Measurements from ENCODE around the gene BTBD16. TPM values are rescaled to one million over a fixed set of nuclear protein-coding genes. Genes with fewer than 3 reads are reported as not detected.

The BTBD16 gene
- total RNA-seq, 1 donor from 2014 or later, result not detected

DNA sequence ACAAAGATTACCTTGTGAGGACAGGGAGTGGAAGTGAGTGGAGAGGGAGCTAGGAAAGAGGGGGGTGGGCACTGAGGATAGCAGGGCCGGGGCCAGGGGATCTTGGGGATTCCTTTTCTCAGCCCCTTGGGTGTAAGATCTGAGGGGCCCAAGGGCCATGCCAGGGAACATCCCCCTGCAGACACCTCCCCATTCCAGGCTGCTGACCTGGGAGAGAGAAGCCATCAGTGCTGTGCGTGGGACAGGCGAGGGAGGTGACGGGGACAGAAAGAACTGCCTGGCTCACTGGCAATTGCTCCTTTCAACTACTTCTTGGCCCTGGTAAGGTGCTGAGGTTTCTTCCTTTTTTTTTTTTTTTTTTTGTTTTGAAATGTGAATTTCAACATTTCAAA lies 12.0 kb upstream of the BTBD16 start:
- H3K36me3 Mint-ChIP-seq (ENCODE audit: low read depth), result peaks cover 29% of the 10 kb centered on the region
- DNase-seq (ENCODE audit: low read depth, low spot score), result no peak
- no peaks in the 10 kb centered on the region for H3K4me1 Mint-ChIP-seq
- H3K27ac Mint-ChIP-seq (ENCODE audit: unreplicated experiment), result no peak overlapping the region
- no peak overlapping the region for H3K4me3 Mint-ChIP-seq
- H3K27me3 Mint-ChIP-seq (ENCODE audit: low read depth), result no peaks in the 10 kb centered on the region
- TF ChIP-seq, protein P1, sequence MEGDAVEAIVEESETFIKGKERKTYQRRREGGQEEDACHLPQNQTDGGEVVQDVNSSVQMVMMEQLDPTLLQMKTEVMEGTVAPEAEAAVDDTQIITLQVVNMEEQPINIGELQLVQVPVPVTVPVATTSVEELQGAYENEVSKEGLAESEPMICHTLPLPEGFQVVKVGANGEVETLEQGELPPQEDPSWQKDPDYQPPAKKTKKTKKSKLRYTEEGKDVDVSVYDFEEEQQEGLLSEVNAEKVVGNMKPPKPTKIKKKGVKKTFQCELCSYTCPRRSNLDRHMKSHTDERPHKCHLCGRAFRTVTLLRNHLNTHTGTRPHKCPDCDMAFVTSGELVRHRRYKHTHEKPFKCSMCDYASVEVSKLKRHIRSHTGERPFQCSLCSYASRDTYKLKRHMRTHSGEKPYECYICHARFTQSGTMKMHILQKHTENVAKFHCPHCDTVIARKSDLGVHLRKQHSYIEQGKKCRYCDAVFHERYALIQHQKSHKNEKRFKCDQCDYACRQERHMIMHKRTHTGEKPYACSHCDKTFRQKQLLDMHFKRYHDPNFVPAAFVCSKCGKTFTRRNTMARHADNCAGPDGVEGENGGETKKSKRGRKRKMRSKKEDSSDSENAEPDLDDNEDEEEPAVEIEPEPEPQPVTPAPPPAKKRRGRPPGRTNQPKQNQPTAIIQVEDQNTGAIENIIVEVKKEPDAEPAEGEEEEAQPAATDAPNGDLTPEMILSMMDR (conservative IDR thresholded peaks at IDR 0.05), result no peak
- H3K9me3 Mint-ChIP-seq, result peaks cover 4% of the 10 kb centered on the region

DNA sequence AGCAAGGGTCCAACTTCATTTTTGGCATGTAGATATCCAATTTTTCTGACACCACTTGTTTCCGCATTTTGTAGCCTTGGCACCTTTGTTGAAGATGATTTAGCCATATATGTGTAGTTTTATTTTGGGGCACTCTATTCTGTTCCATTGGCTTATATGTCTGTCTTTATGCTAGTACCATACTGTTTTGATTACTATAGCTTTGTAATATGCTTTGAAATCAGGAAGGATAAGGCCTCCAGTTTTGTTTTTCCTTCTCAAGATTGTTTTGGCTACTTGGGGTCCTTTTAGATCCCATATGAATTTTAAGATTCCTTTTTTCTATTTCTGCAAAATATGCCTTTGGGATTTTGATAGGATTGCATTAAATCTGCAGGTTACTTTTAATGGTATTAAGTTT lies 9.5 kb upstream of the BTBD16 start:
- Mint-ChIP-seq H3K4me3 (no peak overlapping the region), H3K9me3 (peaks cover 4% of the 10 kb centered on the region), H3K4me1 (peaks cover 4% of the 10 kb centered on the region), H3K36me3 (ENCODE audit: low read depth) (peaks cover 36% of the 10 kb centered on the region), H3K27me3 (ENCODE audit: low read depth) (no peaks in the 10 kb centered on the region), H3K27ac (ENCODE audit: unreplicated experiment) (no peak overlapping the region)
- no peak for DNase-seq (ENCODE audit: low read depth, low spot score)
- TF ChIP-seq, protein P1 (conservative IDR thresholded peaks at IDR 0.05), result no peak

DNA sequence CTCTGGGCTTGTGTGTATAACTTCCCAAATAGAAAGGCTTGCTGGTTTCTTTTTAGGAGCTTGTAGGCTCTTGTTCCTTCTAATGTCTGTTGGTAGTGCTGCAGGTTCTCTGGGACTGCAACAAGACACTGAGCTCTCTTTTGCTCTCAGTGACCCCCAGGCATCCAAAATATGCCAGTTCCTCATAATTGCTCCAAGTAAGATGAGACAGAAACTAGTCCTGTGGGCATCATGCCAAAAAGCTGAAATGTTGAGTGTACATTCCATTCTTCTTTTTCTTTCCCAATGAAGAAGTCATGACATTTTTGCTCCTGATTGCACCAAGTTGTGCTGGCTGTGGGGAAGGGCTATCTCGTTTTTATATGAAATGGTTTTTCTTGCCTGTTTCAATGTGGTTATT lies 7.1 kb upstream of the BTBD16 start:
- Mint-ChIP-seq H3K36me3 (ENCODE audit: low read depth) (peaks cover 41% of the 10 kb centered on the region), H3K4me1 (peaks cover 8% of the 10 kb centered on the region), H3K9me3 (peaks cover 4% of the 10 kb centered on the region), H3K27me3 (ENCODE audit: low read depth) (no peaks in the 10 kb centered on the region), H3K4me3 (no peak overlapping the region), H3K27ac (ENCODE audit: unreplicated experiment) (no peak overlapping the region)
- TF ChIP-seq, protein P1 (conservative IDR thresholded peaks at IDR 0.05), result no peak
- DNase-seq (ENCODE audit: low read depth, low spot score), result no peak

DNA sequence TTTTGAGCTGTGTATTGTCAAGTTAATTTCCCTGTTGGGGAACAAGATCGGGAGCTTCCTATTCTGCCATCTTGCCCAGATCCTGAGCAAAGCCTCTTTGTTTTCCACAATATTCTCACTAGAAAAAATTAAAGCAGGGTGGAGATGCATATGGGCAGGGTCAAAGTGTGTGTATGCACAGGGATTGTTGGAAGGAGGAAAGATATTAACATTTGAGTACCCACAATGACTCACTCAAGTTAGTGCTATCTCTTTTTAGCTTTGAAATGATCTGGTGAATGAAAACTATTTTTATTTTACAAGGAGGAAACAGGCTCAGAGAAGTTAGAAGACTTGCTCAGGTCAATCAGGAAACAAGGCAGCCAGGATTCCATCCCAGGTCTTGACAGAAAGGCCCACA lies 6.7 kb upstream of the BTBD16 start:
- H3K9me3 Mint-ChIP-seq, result peaks cover 4% of the 10 kb centered on the region
- H3K27ac Mint-ChIP-seq (ENCODE audit: unreplicated experiment), result no peak overlapping the region
- no peak for DNase-seq (ENCODE audit: low read depth, low spot score)
- TF ChIP-seq, protein P1 (conservative IDR thresholded peaks at IDR 0.05), result no peak
- H3K4me3 Mint-ChIP-seq, result no peak overlapping the region
- no peaks in the 10 kb centered on the region for H3K27me3 Mint-ChIP-seq (ENCODE audit: low read depth)
- H3K4me1 Mint-ChIP-seq, result peaks cover 8% of the 10 kb centered on the region
- H3K36me3 Mint-ChIP-seq (ENCODE audit: low read depth), result peaks cover 41% of the 10 kb centered on the region

DNA sequence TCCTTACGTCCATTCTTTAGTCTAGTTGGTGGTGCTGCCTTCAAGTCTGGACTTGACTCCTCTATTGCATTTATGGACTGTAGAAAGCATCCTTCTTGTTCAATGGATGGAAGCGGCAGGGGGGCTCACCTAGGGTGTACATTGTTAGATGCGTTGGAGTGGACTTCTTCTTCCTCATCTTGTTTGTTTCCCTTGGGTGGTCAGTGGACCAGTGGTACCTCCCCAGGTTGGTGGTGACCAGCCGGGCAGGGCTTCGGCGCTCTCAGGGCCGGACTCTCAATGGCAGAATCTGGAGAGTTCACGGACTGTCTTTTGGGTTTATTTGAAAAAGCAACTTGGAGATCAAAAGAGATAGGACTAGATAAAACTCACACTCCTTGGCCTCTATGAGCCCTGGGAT lies 6.2 kb upstream of the BTBD16 start:
- no peak overlapping the region for H3K27ac Mint-ChIP-seq (ENCODE audit: unreplicated experiment)
- no peak for DNase-seq (ENCODE audit: low read depth, low spot score)
- TF ChIP-seq, protein P1 (conservative IDR thresholded peaks at IDR 0.05), result no peak
- peaks cover 37% of the 10 kb centered on the region for H3K36me3 Mint-ChIP-seq (ENCODE audit: low read depth)
- H3K27me3 Mint-ChIP-seq (ENCODE audit: low read depth), result no peaks in the 10 kb centered on the region
- peaks cover 4% of the 10 kb centered on the region for H3K9me3 Mint-ChIP-seq
- no peak overlapping the region for H3K4me3 Mint-ChIP-seq
- peaks cover 8% of the 10 kb centered on the region for H3K4me1 Mint-ChIP-seq

DNA sequence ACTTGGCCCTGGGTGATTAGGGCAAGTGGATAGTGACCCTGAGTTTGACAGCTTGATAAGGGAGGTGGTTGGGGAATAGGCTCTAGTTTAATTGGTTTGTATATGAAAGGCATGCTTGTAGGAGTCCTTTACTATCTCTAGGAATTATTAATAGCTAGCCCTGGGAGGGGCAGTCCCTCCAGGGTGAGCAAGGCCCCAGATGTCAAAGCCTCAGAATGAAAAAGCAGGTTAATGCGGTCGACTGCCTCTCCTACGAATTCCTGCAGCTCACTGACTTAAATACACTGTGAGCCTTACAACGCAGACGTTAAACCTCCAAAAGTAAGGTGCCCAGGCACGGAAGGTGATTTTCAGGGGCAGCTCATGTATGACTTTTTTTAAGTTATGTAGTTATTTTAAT lies 5.2 kb upstream of the BTBD16 start:
- Mint-ChIP-seq H3K4me1 (peaks cover 8% of the 10 kb centered on the region), H3K4me3 (no peak overlapping the region), H3K27ac (ENCODE audit: unreplicated experiment) (peak overlapping the region; percentile 46), H3K36me3 (ENCODE audit: low read depth) (peaks cover 30% of the 10 kb centered on the region), H3K27me3 (ENCODE audit: low read depth) (no peaks in the 10 kb centered on the region), H3K9me3 (peaks cover 4% of the 10 kb centered on the region)
- TF ChIP-seq, protein P1 (conservative IDR thresholded peaks at IDR 0.05), result no peak
- no peak for DNase-seq (ENCODE audit: low read depth, low spot score)
